Subcutaneous adipose tissue (tissue), 4 donors: ENCODE data around the gene NIT2. TPM values are rescaled to one million over a fixed set of nuclear protein-coding genes. Genes with fewer than 3 reads are reported as not detected.

ENCODE experiments used
- CTCF ChIP-seq: fragments of 450-650 bp; IDR thresholded peaks from one replicate; pipeline ENCODE4 v1.5.1; 2016; ENCODE audit warnings: low read depth, mild to moderate bottlenecking, control low read depth, antibody characterized with exemption, moderate library complexity
- total RNA-seq, 4 donors: library from RNA; depleted of rRNA; stranded (reverse); fragments of >200 nt; gene quantifications; one replicate each; pipeline ENCODE4 v1.1.0, GENCODE V29; 2016

Gene NIT2
- total RNA-seq, 4 donors from 2014 or later: 35.5 to 77.8 (median 47.9) TPM

GRCh38 chr3:100403362-100404249, 69.0 kb downstream of the NIT2 start:
- no peak for TF ChIP-seq CTCF

- TF ChIP-seq CTCF: no peak
Observed at GRCh38 chr3:100404250-100404548, 69.6 kb downstream of the NIT2 start.

GRCh38 chr3:100407164-100407563, 72.6 kb downstream of the NIT2 start:
- TF ChIP-seq CTCF: no peak

- no peak for TF ChIP-seq CTCF
Observed at GRCh38 chr3:100407977-100408532, 73.5 kb downstream of the NIT2 start.

Other genes starting within 250 kb of the NIT2 start
- gene FILIP1L, start 220.3 kb upstream of the NIT2 start, total RNA-seq: 10 to 100 TPM; 28.3 to 56.3 (median 43.2) TPM
- gene TBC1D23, start 73.8 kb upstream of the NIT2 start, total RNA-seq: 10 to 100 TPM; 39.2 to 66.9 (median 47.8) TPM
- gene TOMM70, start 66.3 kb downstream of the NIT2 start, total RNA-seq: 10 to 100 TPM; 48.0 to 72.4 (median 52.0) TPM
- gene LNP1, start 66.8 kb downstream of the NIT2 start, total RNA-seq: 1 to 10 TPM; 1.4 to 4.3 (median 2.4) TPM
- 10 to 100 TPM; 12.2 to 22.2 (median 12.7) TPM for gene TMEM45A, start 157.9 kb downstream of the NIT2 start, total RNA-seq